A673 (cell line): ENCODE results near the gene ENTHD1. TPM values are rescaled to one million over a fixed set of nuclear protein-coding genes. Genes with fewer than 3 reads are reported as not detected.

Experiments
- BruUV-seq: library from RNA; stranded (reverse); fragments of 400-500 nt; replicated peaks from 2 replicates; lab custom pipeline; 2021; lab: Mats Ljungman, UMichigan
- CTCF ChIA-PET: fragments of 300-600 bp; sonication (Branson Sonifier 250); formaldehyde crosslinking; loops from one replicate; lab custom pipeline; 2022; ENCODE audit warnings: antibody characterized with exemption; lab: Charles Lee
- POLR2A ChIA-PET: fragments of 300-600 bp; sonication (Branson Sonifier 250); formaldehyde crosslinking; loops from one replicate; lab custom pipeline; 2022; ENCODE audit warnings: antibody characterized with exemption; ENCODE audit not compliant: low non-redundant PET; lab: Charles Lee
- DNase-seq: peaks from one replicate; pipeline ENCODE4 v3.0.0-alpha.2; 2015; ENCODE audit warnings: low spot score
- H3K27ac ChIP-seq: fragments of 200-600 bp; sonication (generic); 2 replicates; pipeline ENCODE4 v1.5.1; 2016; ENCODE audit warnings: mixed run types, low read depth, mild to moderate bottlenecking, mixed read lengths, antibody characterized with exemption, low read length; ENCODE audit not compliant: poor library complexity, severe bottlenecking
- H3K27me3 ChIP-seq: fragments of 200-600 bp; sonication (generic); replicated peaks from 2 replicates; pipeline ENCODE4 v1.6.1; 2017; ENCODE audit warnings: mixed run types, low read depth, mild to moderate bottlenecking, mixed read lengths, antibody characterized with exemption, low read length; ENCODE audit not compliant: insufficient read depth, poor library complexity
- H3K36me3 ChIP-seq: fragments of 200-600 bp; sonication (generic); 2 replicates; pipeline ENCODE4 v1.6.1; 2016; ENCODE audit warnings: mixed run types, mild to moderate bottlenecking, mixed read lengths, antibody characterized with exemption, low read length; ENCODE audit not compliant: insufficient read depth, poor library complexity, severe bottlenecking
- H3K4me1 ChIP-seq: fragments of 200-600 bp; sonication (generic); 2 replicates; pipeline ENCODE4 v1.6.1; 2017; ENCODE audit warnings: mixed run types, mild to moderate bottlenecking, mixed read lengths, antibody characterized with exemption, low read length; ENCODE audit not compliant: insufficient read depth, poor library complexity, severe bottlenecking
- H3K4me3 ChIP-seq: fragments of 200-600 bp; sonication (generic); 2 replicates; pipeline ENCODE4 v1.5.1; 2016; ENCODE audit warnings: low read depth, mixed run types, mild to moderate bottlenecking, mixed read lengths, low read length; ENCODE audit not compliant: poor library complexity, severe bottlenecking
- H3K9me3 ChIP-seq: fragments of 200-600 bp; sonication (generic); 2 replicates; pipeline ENCODE4 v1.6.1; 2016; ENCODE audit warnings: mixed run types, low read depth, mild to moderate bottlenecking, mixed read lengths, antibody characterized with exemption, low read length; ENCODE audit not compliant: poor library complexity, severe bottlenecking
- CTCF ChIP-seq: fragments of 300-800, 200-600 bp; sonication (generic); conservative IDR thresholded peaks from 2 replicates; pipeline ENCODE4 v1.5.1; 2017; ENCODE audit warnings: low read depth, mild to moderate bottlenecking, antibody characterized with exemption, low read length, moderate library complexity, mixed read lengths
- EZH2 ChIP-seq: fragments of 200-600 bp; sonication (generic); IDR thresholded peaks from 2 replicates; pipeline ENCODE4 v1.6.1; 2017; ENCODE audit warnings: borderline replicate concordance, low read depth, mild to moderate bottlenecking, mixed read lengths, antibody characterized with exemption, low read length; ENCODE audit not compliant: poor library complexity, severe bottlenecking
- intact Hi-C: fragments of 100-400 bp; cut with micrococcal nuclease; formaldehyde crosslinking; loops from one replicate; pipeline ENCODE4 v1.10.0; 2022; ENCODE audit not compliant: unreplicated experiment
- total RNA-seq: library from RNA; stranded (reverse); gene quantifications from 2 replicates; pipeline ENCODE4 v1.2.3, GENCODE V29; 2021

Gene ENTHD1
- total RNA-seq, 1 experiment from 2014 or later: not detected

- CTCF ChIA-PET: no interaction called here
- no TSS peak for BruUV-seq
- no peaks in the 10 kb centered on the region for H3K9me3 ChIP-seq
- no peak overlapping the region for H3K27ac ChIP-seq
- intact Hi-C loops: no loop called here
- H3K27me3 ChIP-seq: peaks cover 8% of the 10 kb centered on the region
- POLR2A ChIA-PET: no interaction called here
- no peak for DNase-seq
- no peak for TF ChIP-seq CTCF
- TF ChIP-seq EZH2: no peak
- no peaks in the 10 kb centered on the region for H3K36me3 ChIP-seq
- H3K4me1 ChIP-seq: no peaks in the 10 kb centered on the region
- no peak overlapping the region for H3K4me3 ChIP-seq
Observed at GRCh38 chr22:39733191-39733590, 160.4 kb downstream of the ENTHD1 start.

GRCh38 chr22:39732625-39733024 is 160.9 kb downstream of the ENTHD1 start:
- intact Hi-C loops: no loop called here
- Histone ChIP-seq H3K36me3 (no peaks in the 10 kb centered on the region), H3K27me3 (peaks cover 8% of the 10 kb centered on the region), H3K27ac (no peak overlapping the region), H3K4me3 (no peak overlapping the region), H3K4me1 (no peaks in the 10 kb centered on the region), H3K9me3 (no peaks in the 10 kb centered on the region)
- POLR2A ChIA-PET: no interaction called here
- TF ChIP-seq CTCF (no peak), EZH2 (no peak)
- no peak for DNase-seq
- CTCF ChIA-PET: no interaction called here
- no TSS peak for BruUV-seq

- peaks cover 8% of the 10 kb centered on the region for H3K27me3 ChIP-seq
- ChIA-PET CTCF (no interaction called here), POLR2A (no interaction called here)
Observed at GRCh38 chr22:39731881-39732555, 161.5 kb downstream of the ENTHD1 start.

More at GRCh38 chr22:39731881-39732555, 161.5 kb downstream of the ENTHD1 start:
- intact Hi-C loops: no loop called here
- no peak overlapping the region for H3K4me3 ChIP-seq
- no peaks in the 10 kb centered on the region for H3K9me3 ChIP-seq
- no peaks in the 10 kb centered on the region for H3K36me3 ChIP-seq
- H3K27ac ChIP-seq: no peak overlapping the region
- H3K4me1 ChIP-seq: no peaks in the 10 kb centered on the region
- no peak for DNase-seq
- no peak for TF ChIP-seq EZH2
- no peak for TF ChIP-seq CTCF
- no TSS peak for BruUV-seq
